ENCODE measurements around the gene RAB11FIP4. TPM values are rescaled to one million over a fixed set of nuclear protein-coding genes. Genes with fewer than 3 reads are reported as not detected.

RAB11FIP4 gene
- total RNA-seq, 2 experiments from 2014 or later = 38.6 to 41.1 TPM

GRCh38 chr17:31449746-31450145, 58.3 kb downstream of the RAB11FIP4 start:
- H3K4me3 Mint-ChIP-seq = no peak overlapping the region
- H3K9me3 Mint-ChIP-seq = no peaks in the 10 kb centered on the region
- H3K4me1 Mint-ChIP-seq = no peaks in the 10 kb centered on the region
- DNase-seq = no peak
- H3K27me3 Mint-ChIP-seq = no peaks in the 10 kb centered on the region
- H3K36me3 Mint-ChIP-seq (ENCODE audit: low read depth) = no peaks in the 10 kb centered on the region
- ChIA-PET CTCF (no interaction called here), POLR2A (interaction anchor here (2.4 kb wide), 1 partner anchor 59 kb away, joined by 8 read pairs; no protein-coding TSS in a partner anchor)
- H3K27ac Mint-ChIP-seq = no peak overlapping the region

DNA sequence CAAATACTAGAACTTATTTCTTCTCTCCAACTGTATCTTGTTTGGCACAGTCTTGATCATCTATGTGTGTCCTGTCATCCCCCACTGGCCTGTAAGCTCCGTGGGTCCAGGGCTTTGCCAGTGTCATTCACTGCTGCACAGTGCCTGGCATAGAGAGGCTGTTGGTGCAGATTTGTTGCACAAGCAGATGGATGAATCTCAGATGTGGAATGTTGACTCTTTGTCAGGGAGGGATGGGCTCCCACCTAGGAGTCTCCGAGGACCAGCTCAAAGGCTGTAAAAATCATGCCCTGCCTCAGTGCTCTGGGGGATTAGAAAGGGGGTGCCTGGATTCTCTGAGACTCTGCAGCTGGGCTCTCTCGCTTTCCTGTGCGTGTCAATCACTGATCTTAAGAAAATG, 60.6 kb downstream of the RAB11FIP4 start:
- no peak overlapping the region for H3K4me3 Mint-ChIP-seq
- ChIA-PET CTCF (no interaction called here), POLR2A (no interaction called here)
- H3K9me3 Mint-ChIP-seq = no peaks in the 10 kb centered on the region
- no peak for DNase-seq
- no peaks in the 10 kb centered on the region for H3K36me3 Mint-ChIP-seq (ENCODE audit: low read depth)
- H3K27ac Mint-ChIP-seq = no peak overlapping the region
- H3K4me1 Mint-ChIP-seq = no peaks in the 10 kb centered on the region
- H3K27me3 Mint-ChIP-seq = no peaks in the 10 kb centered on the region

- Mint-ChIP-seq H3K9me3 (no peaks in the 10 kb centered on the region), H3K27me3 (no peaks in the 10 kb centered on the region), H3K36me3 (ENCODE audit: low read depth) (no peaks in the 10 kb centered on the region), H3K4me1 (no peaks in the 10 kb centered on the region), H3K27ac (no peak overlapping the region), H3K4me3 (no peak overlapping the region)
- CTCF ChIA-PET = no interaction called here
- DNase-seq = no peak
- POLR2A ChIA-PET = no interaction called here
These were observed 61.2 kb downstream of the RAB11FIP4 start for GRCh38 chr17:31452561-31453110.

GRCh38 chr17:31453896-31454295, 62.4 kb downstream of the RAB11FIP4 start:
- Mint-ChIP-seq H3K4me3 (no peak overlapping the region), H3K27me3 (no peaks in the 10 kb centered on the region), H3K9me3 (no peaks in the 10 kb centered on the region), H3K27ac (no peak overlapping the region), H3K36me3 (ENCODE audit: low read depth) (no peaks in the 10 kb centered on the region), H3K4me1 (no peaks in the 10 kb centered on the region)
- no peak for DNase-seq
- ChIA-PET POLR2A (no interaction called here), CTCF (no interaction called here)

DNA sequence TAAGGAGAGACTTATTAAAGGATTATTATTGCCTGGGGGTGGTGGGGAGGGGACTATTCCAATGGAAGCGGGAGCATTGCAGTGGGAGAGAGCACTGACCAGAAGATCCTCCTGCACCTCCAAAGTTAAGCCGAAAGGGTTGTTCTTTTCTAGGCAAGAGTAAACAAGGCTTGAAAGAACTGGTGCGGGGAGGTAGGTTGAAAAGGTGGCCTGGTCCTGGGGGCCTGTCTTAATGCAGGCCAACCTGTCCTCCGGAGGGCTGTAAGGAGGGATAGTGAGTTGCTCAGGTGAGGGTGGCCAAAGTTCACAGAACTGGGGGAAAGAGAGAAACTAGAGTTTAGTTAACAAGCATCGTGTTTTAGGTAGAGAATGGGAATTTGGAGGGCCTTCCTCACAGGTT, 65.3 kb downstream of the RAB11FIP4 start:
- Mint-ChIP-seq H3K36me3 (ENCODE audit: low read depth) (no peaks in the 10 kb centered on the region), H3K4me3 (no peak overlapping the region), H3K4me1 (no peaks in the 10 kb centered on the region), H3K9me3 (no peaks in the 10 kb centered on the region), H3K27me3 (no peaks in the 10 kb centered on the region), H3K27ac (no peak overlapping the region)
- no peak for DNase-seq
- ChIA-PET CTCF (no interaction called here), POLR2A (no interaction called here)

DNA sequence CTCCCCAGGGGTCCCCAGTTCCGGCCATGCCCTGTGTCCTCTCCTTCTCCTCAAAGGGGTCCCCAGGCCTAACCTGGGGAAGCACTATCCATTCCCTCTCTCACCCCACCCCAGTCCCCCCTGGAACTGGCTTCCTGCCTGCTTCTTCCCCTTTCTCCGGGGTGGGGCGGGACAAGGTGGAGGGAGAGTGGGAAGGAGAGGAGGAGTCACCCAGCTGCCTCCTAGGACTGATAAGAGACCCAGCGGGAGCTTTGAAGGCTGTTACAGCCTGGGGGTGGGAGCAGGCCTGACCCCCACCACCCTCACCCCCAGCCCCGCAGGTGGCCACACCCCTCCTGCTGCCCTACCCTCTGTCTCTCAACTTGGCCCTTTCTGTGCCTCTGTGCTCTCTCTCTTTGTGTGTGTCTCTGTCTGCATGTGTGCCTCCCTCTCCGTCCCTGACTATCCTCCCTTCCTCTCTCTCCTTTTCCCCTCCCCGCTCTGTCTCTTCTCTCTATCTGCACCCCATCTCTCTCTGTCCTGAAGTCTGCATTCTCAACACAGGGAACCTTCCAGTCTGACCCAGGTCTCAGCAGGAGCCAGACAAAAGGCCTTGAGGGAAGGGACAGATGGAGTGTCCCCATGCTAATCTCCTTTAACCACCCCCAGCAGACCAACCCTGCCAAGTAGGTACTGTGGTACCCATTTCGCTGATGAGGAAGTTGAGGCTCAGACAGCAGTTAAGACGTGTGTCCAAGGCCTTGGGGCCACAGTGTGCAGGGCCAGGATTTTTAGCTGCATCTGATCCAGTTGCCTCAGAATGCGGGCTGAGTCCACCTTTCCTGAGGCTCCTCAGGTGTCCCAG, 66.1 kb downstream of the RAB11FIP4 start:
- Mint-ChIP-seq H3K27me3 (no peaks in the 10 kb centered on the region), H3K4me3 (no peak overlapping the region), H3K27ac (no peak overlapping the region), H3K9me3 (no peaks in the 10 kb centered on the region), H3K4me1 (no peaks in the 10 kb centered on the region), H3K36me3 (ENCODE audit: low read depth) (no peaks in the 10 kb centered on the region)
- no peak for DNase-seq
- CTCF ChIA-PET = no interaction called here
- POLR2A ChIA-PET = no interaction called here

GRCh38 chr17:31458829-31459228, 67.4 kb downstream of the RAB11FIP4 start:
- no peak overlapping the region for H3K27ac Mint-ChIP-seq
- no peaks in the 10 kb centered on the region for H3K9me3 Mint-ChIP-seq
- POLR2A ChIA-PET = interaction anchor here (0.8 to 1.0 kb wide), 2 partner anchors 50 to 66 kb away, joined by 3 read pairs; no protein-coding TSS in a partner anchor
- no peak for DNase-seq
- H3K27me3 Mint-ChIP-seq = no peaks in the 10 kb centered on the region
- no peak overlapping the region for H3K4me3 Mint-ChIP-seq
- H3K36me3 Mint-ChIP-seq (ENCODE audit: low read depth) = no peaks in the 10 kb centered on the region
- no peaks in the 10 kb centered on the region for H3K4me1 Mint-ChIP-seq
- CTCF ChIA-PET = interaction anchor here (0.5 kb wide), 1 partner anchor 252 kb away, joined by 4 read pairs; no protein-coding TSS in a partner anchor

- Mint-ChIP-seq H3K36me3 (ENCODE audit: low read depth) (no peaks in the 10 kb centered on the region), H3K4me1 (no peaks in the 10 kb centered on the region), H3K9me3 (no peaks in the 10 kb centered on the region), H3K27ac (no peak overlapping the region), H3K4me3 (no peak overlapping the region), H3K27me3 (no peaks in the 10 kb centered on the region)
- POLR2A ChIA-PET = no interaction called here
- DNase-seq = no peak
- CTCF ChIA-PET = no interaction called here
These were observed 68.2 kb downstream of the RAB11FIP4 start for GRCh38 chr17:31459716-31460115.

DNA sequence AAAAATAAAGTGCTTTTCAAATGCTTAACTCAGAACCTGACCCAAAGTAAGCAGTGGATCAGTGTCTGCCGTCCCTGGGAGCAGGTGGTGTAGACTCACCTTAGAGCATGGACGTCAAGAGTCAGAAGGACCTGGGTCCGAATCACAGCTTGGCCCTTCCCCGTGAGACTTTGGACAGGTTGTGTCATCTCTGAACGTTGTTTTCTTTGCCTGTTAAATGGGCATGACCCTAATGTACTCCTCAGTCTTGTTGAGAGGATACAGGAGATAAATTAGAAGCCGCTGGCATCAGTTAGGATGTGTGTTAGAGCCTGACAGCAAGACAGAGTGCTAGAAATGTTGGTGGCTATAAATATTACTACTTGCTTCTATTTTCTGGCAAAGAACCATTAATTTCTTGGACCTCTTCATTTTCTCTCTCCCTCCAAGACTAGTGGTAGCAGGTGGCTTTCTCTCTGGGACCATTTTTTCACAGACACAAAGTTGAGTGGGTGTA, 68.8 kb downstream of the RAB11FIP4 start:
- Mint-ChIP-seq H3K27me3 (no peaks in the 10 kb centered on the region), H3K4me1 (no peaks in the 10 kb centered on the region), H3K9me3 (no peaks in the 10 kb centered on the region), H3K36me3 (ENCODE audit: low read depth) (no peaks in the 10 kb centered on the region), H3K27ac (no peak overlapping the region), H3K4me3 (no peak overlapping the region)
- ChIA-PET CTCF (no interaction called here), POLR2A (no interaction called here)
- DNase-seq = no peak

GRCh38 chr17:31461227-31461810, 69.8 kb downstream of the RAB11FIP4 start:
- Mint-ChIP-seq H3K4me3 (no peak overlapping the region), H3K4me1 (no peaks in the 10 kb centered on the region), H3K27me3 (no peaks in the 10 kb centered on the region), H3K27ac (no peak overlapping the region), H3K9me3 (no peaks in the 10 kb centered on the region), H3K36me3 (ENCODE audit: low read depth) (no peaks in the 10 kb centered on the region)
- POLR2A ChIA-PET = no interaction called here
- no peak for DNase-seq
- CTCF ChIA-PET = interaction anchor here (0.9 to 1.6 kb wide), 3 partner anchors 24 to 63 kb away, joined by 3 to 5 read pairs (median 4); no protein-coding TSS in a partner anchor

- POLR2A ChIA-PET = no interaction called here
- Mint-ChIP-seq H3K27me3 (no peaks in the 10 kb centered on the region), H3K9me3 (no peaks in the 10 kb centered on the region), H3K36me3 (ENCODE audit: low read depth) (no peaks in the 10 kb centered on the region), H3K4me3 (no peak overlapping the region), H3K27ac (no peak overlapping the region), H3K4me1 (peaks cover 4% of the 10 kb centered on the region)
- no peak for DNase-seq
- CTCF ChIA-PET = interaction anchor here (1.1 to 1.6 kb wide), 3 partner anchors 23 to 63 kb away, joined by 3 to 5 read pairs (median 3); no protein-coding TSS in a partner anchor
These were observed 70.8 kb downstream of the RAB11FIP4 start for GRCh38 chr17:31462261-31462660.

DNA sequence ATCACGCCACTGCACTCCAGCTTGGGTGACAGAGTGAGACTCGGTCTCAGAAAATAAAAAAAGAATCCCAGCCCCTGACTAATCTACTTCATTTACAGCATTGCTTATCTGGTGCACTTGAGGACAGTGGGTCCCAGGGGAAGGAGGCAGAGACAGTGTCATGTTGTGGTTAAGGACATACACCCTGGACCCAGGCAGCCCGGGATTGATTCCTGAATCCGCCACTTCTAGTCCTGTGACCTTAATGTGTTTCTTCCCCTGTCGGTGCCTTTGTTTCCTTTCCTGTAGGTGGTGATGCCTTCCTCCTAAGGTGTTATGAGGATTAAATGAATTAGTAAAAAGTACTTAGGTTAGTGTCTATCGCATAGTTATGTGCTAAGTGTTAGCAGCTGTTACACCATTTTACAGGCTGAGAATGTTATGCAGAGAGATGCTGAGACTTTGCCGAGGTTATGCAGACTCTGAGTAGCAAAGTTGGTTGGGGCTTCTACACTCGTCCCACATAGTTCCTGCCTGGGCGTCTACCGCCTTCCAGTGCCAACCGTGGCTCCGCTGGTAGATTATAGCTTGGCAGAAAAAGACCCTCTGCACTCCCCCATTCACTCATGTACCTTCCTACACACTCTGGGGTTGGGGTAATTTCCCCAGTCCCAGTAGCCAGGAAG, 74.8 kb downstream of the RAB11FIP4 start:
- Mint-ChIP-seq H3K27me3 (no peaks in the 10 kb centered on the region), H3K4me3 (no peak overlapping the region), H3K4me1 (peaks cover 18% of the 10 kb centered on the region), H3K36me3 (ENCODE audit: low read depth) (no peaks in the 10 kb centered on the region), H3K9me3 (no peaks in the 10 kb centered on the region), H3K27ac (no peak overlapping the region)
- ChIA-PET CTCF (interaction anchor here (1.0 kb wide), 1 partner anchor 43 kb away, joined by 6 read pairs; no protein-coding TSS in a partner anchor), POLR2A (interaction anchor here (0.7 to 1.7 kb wide), 2 partner anchors 21 to 43 kb away, joined by 3 read pairs; no protein-coding TSS in a partner anchor)
- no peak for DNase-seq
